CD4-positive, alpha-beta T cell treated with Interleukin-6 at 100 ng/mL for 8 hours (primary cell): ENCODE results near the gene ITPR1.

Source experiments
- DNase-seq: peaks from one replicate; pipeline ENCODE4 v3.0.0-alpha.2; 2020; ENCODE audit warnings: mixed read lengths, low spot score

Gene ITPR1

DNA sequence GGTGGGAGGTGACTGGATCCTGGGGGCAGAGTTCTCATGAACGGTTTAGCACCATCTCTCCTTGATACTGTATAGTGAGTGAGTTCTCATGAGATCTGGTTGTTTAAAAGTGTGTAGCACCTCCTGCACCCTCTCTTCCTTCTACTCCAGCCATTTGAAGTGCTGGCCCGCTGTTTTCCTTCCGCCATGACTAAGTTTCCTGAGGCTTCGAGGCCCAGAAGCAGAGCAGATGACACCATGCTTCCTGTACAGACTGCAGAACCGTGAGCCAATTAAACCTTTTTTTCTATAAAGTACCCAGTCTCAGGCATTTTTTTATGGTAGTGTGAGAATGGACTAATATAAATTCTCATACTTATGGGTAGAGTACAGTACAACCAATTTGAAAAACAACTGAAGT, 362.5 kb downstream of the ITPR1 start:
- DNase-seq = no peak

DNA sequence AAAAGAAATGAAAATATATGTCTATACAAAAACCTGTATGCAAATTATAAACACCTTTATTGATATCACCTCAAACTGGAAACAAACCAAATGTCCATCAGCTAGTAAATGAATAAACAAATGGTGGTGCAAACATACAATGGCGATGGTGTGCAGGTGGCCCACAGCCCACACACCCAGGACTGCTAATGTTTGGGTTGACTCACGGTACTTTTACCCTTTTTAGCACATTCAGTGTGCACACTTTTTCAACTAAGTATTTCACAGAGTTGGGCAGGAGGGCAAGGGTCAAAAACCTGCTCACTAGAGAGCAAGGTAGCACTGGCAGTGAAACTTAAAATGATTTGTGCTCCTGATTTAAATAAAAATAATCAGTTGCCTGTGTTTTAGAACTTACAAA, 363.0 kb downstream of the ITPR1 start:
- DNase-seq = no peak

DNA sequence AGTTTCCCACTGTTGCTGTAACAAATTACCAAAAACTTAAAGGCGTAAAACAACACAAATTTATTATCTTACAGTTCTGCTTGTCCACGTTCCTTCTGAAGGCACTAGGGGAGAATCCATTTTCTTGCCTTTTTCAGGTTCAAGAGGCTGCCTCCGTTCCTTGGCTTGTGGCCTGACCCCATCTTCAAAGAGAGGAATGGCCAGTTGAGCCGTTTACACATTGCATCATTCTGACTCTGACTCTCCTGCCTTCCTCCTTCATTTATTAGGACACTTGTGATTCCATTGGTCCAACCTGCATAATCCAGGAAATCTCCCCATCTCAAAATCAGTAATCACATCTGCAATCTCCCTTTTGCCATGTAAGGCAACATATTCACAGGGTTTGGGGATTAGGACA, 363.4 kb downstream of the ITPR1 start:
- DNase-seq = no peak

DNA sequence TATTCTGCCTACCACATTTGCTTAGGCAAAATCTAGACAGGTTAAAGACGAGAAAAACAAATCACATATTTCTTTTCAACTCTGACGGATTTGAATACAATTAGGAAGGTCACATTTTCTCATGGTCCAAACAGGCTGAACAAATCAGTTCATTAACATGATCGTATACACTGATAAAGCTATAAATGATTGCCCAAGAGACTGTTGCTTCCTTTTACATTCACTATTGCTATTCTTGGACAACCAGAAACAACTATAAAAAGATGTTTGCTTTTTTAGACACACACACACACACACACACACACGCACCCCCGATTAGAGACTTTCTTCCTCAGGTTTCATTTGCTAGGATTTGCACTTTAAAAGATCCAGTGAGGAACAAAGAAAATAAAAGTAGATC, 363.8 kb downstream of the ITPR1 start:
- no peak for DNase-seq

DNA sequence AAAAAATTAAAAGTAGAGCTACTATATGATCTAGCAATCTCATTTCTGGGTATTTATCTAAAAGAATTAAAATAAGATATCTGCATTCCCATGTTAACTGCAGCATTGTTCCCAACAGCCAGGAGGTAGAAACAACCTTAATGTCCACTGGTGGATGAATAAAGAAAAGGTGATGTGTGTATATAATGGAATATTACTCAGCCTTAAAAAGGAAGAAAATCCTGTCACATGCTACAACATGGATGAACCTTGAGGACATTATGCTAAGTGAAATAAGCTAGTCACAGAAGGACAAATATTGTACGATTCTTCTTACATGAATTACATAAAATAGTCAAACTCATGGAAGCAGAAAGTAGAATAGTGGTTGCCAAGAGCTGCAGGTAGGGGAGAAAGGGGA, 366.6 kb downstream of the ITPR1 start:
- no peak for DNase-seq

DNA sequence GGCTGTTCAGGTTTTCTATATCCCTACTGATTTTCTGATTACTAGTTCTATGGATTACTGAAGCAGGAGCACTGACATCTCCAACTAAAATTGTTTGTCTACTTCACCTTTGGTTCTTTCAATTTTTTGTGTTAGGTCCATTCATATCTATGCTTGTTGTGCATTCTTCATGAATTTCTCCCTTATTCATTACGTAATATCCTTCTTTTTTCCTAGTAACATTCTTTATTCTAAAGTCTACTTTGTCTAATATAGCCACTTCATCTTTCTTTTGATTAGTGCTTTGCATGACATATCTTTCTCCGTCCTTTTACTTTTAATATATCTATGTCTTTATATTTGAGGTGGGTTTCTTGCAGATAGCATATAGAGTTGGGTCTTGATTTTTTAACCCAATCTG, 369.8 kb downstream of the ITPR1 start:
- DNase-seq = no peak

DNA sequence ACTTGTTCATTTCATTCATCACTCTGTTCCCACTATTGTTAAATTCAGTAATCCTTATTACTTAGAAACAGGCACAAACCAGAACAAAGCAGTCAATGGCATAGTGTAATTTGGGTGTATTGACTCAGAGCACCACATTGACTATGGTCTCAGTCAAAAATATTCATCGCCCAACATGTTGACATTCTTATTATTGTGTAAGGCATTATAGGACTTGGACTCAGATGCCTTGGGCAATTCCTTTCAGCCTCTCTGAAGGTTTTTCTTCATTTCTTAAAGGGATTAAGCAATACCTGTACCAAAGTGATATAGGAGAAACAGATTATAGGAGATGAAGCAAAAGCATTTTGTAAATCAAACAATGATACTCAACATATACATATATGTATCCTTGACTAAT, 371.4 kb downstream of the ITPR1 start:
- DNase-seq = no peak

DNA sequence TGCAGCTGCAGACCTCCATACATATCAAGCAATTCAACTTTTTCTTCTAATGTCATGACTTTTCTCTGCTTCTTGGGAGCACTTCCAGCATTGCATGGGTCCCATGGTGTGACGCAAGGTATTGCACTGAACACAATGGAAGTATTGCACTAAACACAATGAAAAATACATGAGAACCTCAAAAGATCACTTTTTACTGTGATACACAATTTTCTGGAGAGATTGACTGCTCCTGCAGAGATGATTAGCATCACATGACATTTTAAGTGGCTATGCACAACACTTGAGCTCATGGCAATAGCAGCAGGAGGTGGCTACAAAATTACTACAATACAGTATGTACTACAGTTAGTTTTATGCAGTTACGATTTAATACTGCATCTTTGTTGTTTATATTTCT, 372.6 kb downstream of the ITPR1 start:
- no peak for DNase-seq

DNA sequence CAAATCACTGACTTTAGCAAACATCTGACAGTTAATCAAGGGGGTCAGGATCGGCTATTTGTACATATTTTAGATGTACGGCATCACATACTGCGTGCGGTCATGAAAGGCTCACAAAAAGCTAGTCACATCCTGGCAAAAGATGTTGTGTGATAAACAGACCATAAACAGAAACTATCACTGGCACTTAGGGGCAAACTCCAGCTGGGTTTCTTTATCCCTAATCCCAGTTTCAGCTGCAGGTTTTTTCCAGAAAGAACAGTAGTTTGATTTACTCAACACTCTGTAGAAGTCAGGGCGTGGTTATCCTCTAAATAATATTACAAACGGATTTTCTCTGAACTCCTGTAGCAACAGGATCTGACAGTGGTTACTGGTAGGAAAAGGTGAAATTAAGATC, 373.7 kb downstream of the ITPR1 start:
- no peak for DNase-seq

DNA sequence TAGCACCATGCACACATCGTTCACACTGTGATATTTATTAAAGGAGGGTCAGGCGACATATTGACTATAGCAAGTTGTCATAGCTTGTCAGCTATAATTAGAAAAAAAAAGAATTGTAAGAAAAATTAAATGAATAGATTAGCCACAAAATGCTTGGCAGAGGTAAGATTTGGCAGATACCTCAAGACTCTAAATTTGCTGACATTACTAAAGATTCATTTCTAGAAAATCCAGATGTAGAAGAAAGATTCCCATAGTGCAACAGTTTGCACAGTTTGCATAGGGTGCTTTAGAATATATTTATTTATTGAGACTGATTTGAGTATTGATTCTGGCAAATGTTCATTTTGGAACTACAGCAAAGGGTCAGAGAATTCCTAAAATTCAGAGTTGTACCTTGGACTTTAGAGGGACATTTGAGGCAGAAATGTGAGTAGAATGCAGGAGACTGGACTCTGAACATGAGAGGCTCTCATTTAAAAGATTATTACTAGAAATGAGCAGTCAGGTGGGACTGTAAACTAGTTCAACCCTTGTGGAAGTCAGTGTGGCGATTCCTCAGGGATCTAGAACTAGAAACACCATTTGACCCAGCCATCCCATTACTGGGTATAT, 384.1 kb downstream of the ITPR1 start:
- no peak for DNase-seq

DNA sequence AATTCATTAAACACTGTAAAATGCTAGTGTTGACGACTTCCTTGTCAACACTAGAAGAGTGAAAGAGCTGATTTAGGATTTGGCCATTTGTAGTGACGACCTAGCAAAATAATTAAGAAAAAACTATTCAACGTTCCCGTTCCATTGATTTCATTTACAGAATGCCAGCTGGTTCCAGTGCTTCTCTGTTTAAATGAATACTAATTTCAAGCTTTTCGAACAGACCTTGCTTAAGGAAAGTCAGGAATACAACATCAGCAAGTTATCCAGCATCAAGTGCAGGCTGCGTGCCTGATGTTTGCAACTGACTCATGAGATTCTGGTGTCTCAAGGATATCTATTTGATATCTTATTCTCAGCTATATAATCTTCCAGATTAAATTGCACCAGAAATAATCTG, 387.7 kb downstream of the ITPR1 start:
- DNase-seq = no peak

DNA sequence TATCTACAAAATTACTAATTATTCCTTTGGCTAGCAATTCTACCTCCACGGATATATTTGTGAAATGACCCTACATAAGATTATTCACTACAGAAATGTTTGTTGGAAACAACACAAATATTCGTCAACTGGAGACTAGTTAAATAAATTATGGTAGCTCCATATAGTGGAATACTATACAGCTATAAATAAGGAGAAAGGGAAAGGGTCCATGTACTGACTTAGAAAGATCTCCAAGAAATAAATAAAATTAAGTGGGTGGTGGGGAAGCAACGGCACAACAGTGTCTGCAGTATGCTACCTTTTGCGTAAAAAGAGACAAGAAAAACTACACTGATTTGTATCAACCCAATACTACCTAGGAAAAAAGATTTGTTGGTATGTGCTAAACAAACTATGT, 389.4 kb downstream of the ITPR1 start:
- DNase-seq = no peak

DNA sequence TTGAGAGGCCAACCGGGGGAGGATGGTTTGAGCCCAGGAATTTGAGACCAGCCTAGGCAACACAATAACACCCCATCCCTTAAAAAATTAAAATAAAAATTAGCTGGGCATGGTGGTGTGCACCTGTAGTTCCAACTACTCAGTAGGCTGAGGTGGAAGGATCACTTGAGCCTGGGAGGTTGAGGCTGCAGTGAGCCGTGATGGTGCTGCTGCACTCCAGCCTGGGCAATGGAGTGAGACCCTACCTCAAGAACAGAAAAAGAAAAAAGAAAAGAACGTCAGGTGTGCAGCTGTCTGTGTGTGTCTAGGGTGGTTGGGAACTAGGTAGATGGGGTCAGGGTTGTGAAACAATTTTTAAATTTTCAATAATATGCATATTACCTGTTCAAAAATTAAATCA, 389.9 kb downstream of the ITPR1 start:
- DNase-seq = no peak

DNA sequence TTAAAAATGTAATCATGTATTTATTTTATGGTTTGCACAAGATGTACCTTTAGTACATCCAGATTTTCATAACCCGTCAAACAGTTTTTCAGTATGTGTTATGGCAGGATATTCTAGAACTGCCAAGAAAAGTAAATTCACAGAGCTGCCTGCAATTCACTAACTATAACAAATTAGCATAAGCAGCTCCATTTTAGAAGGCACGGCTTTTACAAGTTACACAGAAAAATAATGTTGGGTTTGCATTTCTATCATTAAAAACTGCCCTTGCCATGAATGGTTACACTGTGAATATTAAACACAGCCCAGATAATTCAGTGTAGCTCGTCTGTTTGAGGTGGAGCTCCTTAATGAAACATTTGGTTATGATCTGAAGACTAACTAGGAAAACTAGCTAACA, 391.7 kb downstream of the ITPR1 start:
- DNase-seq = no peak

DNA sequence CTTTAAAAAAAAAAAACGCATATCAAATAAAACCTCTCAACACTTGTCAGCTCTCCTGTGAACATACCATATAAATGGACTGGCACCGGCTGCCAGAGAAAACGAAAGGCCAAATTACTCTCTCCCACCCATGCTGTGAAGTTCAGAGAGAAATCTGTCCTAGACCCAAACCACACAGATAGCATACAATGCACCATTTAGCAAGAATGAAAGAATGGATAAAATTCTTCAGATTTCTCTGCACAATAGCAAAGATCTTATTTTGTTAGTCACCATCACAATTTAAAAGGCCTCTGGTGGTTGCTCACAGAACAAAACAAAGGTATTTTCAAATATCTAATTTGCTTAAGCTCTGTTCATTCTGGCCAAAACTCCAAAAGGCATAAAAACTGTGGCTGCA, 392.2 kb downstream of the ITPR1 start:
- DNase-seq = no peak

DNA sequence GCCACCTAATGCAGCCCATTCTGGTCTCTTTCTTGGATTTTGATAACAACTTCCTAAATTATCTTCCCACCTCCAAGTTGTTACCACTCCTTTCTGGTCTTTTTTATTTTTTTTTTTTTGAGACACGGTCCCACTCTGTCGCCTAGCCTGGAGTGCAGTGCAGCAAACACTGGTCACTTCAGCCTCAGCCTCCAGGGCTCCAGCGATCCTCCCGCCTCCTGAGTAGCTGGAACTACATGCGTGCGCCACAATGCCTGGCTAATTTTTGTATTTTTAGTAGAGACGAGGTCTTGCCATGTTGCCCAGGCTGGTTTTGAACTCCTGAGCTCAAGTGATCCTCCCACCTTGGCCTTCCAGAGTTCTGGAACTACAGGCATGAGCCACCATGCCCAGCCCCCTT, 393.3 kb downstream of the ITPR1 start:
- no peak for DNase-seq

DNA sequence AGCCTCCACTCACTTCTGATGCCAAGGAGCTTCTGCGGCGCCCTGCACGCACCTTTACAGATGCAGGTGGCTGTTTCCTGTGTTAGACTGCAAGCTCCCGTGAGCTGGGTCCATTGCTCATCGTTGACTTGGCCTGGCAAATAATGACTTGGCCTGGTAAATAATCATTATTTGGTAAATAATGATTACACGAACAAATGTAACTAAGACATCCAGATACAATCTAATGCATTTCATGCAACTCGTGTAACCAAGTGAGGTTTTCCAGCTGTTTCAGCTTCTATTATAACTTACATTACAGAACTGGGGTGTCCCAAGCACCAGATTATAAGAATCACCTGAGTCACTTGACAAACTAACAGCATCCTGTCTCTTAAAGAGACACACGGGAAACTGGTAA, 394.0 kb downstream of the ITPR1 start:
- no peak for DNase-seq

DNA sequence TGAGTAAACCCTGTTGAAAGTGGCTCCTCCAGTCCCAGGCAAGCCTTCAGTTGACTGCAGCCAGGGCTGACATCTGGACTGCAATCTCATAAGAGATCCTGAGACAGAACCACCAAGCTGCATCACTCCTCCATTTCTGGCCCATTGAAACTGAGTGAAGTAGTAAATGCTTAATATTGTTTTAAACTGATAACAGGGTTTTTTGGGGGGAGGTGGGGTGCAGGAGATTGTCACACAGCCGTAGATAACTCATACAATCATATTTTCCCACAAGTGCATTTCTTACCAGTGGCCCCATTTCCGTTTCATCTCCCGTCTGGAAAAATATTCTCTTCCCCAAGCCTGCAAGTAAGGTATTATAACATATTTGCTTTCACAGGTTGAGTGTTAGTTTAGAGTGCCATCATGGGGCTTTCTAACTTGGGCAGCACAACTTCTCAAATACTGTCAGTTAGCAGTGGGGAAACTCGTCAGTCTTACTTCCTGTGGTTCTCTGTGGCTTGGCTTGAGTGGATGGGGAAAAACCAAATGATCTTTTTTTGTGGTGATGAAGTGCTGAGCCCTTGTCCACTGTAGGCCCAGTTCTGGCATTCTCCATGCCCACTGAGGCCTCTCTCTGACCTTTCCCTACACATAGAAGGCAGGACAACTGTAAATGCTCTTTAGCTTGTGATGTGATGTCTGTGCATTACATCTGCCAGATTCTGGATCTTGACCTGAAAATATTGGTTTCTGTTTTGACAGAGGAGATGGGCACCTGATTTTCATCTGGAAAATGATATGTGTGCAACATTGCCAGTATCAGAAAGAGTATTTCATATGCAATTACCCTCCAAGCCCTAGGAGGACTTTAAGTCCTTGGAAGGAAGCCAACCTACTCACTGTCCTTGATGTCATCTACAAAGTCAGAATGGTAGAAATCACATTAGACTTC, 396.0 kb downstream of the ITPR1 start:
- peak; percentile 45 for DNase-seq

DNA sequence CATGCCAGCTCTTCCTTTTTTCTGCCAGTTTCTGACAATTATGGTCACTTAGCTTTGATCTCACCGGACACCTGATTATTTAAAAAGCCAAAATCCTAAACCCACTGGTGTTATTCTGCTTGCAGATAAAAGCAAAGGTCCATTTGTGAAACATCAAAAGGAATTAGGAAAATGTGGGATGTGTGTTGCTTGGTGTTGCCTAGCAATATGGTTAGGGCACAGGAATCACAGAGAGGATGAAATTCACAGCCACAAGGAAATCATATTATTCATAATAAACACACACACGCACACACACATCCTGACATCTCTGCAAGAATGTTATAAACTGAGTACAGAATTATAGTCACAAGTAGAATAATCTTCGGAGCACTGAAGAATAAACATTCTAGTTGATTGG, 396.7 kb downstream of the ITPR1 start:
- DNase-seq = no peak

DNA sequence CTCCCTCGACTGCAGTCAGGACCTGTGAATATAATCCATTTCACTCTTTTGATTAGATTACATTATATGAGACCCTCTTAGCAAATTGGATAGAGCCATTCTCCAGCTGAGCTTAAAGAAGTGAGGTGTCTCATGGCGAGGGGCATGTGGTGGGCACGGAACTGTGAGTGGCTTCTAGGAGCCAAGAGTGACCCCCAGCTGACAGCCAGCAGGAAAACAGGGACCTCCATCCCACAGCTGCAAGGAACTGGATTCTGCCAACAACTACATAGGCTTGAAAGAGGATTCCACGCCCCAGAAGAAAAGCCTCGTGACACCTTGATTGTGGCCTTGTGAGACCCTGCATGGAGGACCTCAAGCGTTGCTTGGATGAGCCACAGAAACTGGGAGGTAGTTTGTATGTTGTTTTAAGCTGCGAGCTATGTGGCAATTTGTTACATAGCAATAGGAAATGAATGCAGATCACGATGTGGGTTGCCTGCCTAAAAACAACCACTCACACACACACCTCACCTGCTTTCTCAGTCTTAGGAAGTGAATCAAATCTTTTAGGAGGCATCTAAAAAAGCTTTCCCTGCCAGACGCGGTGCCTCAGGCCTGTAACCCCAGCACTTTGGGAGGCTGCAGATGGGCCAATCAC, 401.9 kb downstream of the ITPR1 start:
- DNase-seq = no peak

DNA sequence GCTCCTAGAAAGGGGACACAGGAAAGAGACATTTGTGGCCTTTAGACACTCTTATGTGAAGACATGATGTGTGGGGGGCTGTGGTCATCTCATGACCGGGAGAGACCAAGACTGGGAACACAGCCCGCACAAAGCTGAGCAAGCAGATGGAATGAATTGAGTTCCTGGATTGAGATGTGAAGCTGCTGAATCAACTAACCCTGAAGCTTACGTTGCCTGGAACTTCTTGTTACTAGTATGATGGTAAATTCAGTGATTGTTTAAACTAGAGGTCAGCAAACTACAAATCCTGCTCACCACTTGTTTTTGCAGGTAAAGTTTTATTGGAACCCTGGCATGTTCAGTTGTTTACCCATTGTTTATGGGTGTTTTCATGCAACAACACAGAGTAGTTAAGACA, 402.7 kb downstream of the ITPR1 start:
- DNase-seq = no peak
